Retinal pigment epithelial cell (primary cell): ENCODE measurements around the gene GRIA4.
"Not testable (repeated sequence)": the region's sequence is repeated elsewhere in the genome, so short reads cannot be mapped to it uniquely, and the experiment has no call there.

Source experiments
- DNase-seq: peaks from one replicate; pipeline ENCODE4 v3.0.0-alpha.2; 2010; ENCODE audit warnings: low read depth
- H3K4me3 ChIP-seq: 2 replicates; pipeline ENCODE4 v1.5.1; 2011; ENCODE audit warnings: mild to moderate bottlenecking, low read length, control low read depth, moderate library complexity
- TF ChIP-seq, protein P1 (sequence below): conservative IDR thresholded peaks from 2 replicates; pipeline ENCODE4 v1.5.1; 2011; ENCODE audit warnings: low read depth, low read length, control low read depth, inconsistent platforms

GRIA4 gene

DNA sequence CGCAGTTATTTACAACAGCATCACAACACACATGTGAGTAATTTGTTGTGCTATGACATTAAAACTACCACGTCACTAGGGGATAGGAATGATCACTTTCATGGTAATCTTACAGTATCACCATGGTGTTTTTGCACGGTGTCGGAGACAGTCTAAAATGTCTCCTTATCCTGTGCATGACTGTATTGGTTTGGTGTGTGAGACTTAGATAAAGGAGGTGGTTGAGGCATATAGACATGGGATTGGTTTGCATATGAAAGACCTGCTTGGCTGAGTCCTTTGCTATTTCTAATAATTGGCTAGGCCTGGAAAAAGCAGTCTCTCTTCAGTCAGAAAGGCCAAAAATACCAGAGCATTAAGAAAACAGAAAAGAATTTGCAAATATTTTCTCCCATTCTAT lies 382.0 kb downstream of the GRIA4 start:
- TF ChIP-seq, protein P1, sequence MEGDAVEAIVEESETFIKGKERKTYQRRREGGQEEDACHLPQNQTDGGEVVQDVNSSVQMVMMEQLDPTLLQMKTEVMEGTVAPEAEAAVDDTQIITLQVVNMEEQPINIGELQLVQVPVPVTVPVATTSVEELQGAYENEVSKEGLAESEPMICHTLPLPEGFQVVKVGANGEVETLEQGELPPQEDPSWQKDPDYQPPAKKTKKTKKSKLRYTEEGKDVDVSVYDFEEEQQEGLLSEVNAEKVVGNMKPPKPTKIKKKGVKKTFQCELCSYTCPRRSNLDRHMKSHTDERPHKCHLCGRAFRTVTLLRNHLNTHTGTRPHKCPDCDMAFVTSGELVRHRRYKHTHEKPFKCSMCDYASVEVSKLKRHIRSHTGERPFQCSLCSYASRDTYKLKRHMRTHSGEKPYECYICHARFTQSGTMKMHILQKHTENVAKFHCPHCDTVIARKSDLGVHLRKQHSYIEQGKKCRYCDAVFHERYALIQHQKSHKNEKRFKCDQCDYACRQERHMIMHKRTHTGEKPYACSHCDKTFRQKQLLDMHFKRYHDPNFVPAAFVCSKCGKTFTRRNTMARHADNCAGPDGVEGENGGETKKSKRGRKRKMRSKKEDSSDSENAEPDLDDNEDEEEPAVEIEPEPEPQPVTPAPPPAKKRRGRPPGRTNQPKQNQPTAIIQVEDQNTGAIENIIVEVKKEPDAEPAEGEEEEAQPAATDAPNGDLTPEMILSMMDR, result no peak
- no peak for DNase-seq
- no peak overlapping the region for H3K4me3 ChIP-seq

DNA sequence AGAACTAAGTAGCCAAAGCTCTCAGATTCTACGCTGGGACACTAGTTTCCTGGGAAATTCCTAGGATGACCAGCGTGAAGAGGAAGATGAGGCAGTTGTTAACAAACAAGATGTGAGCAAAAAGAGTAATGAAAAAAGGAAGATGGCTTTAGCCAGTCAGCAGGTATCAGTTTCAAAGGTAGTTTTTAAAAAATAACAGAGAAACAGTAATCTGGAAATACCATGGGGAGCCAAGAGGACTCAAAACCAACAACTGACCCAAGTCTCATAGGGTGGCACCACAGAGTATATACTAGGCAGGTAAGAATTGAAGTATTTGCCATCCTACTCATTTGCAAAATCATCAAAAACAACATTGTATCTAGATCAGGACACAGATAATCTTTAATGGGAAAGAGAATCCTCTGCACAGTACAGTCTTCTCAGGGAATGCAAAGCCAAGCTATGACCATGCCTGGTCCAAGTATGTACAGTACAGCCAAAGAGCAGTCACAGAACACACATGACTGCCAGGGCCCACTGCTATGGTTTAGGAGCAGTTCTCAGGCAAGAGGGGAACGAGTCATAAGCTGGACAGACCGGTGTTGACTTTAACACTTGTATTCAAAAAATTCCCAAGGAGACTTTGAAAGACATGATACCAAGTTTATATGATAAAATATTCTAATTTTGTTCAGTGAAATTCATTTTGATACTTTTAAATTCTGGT lies 391.6 kb downstream of the GRIA4 start:
- TF ChIP-seq, protein P1, result no peak
- no peak overlapping the region for H3K4me3 ChIP-seq
- DNase-seq, result no peak

DNA sequence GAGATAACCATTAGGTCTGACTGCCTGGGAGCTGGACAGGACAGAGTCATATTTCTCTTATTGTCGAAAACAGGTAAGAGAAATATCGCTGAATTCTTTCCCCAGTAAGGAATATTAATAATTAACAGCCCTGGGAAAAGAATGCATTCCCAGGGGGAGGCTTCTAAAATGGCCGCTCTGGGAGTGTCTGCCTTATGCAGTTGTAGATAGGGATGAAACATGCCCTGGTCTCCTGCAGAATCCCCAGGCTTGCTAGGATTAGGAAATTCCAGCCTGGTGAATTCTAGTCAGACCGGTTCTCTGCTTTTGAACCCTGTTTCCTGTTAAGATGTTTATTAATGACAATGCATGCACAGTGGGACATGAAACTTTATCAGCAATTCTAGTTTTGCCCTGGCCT lies 393.2 kb downstream of the GRIA4 start:
- H3K4me3 ChIP-seq, DNase-seq: not testable (repeated sequence)

DNA sequence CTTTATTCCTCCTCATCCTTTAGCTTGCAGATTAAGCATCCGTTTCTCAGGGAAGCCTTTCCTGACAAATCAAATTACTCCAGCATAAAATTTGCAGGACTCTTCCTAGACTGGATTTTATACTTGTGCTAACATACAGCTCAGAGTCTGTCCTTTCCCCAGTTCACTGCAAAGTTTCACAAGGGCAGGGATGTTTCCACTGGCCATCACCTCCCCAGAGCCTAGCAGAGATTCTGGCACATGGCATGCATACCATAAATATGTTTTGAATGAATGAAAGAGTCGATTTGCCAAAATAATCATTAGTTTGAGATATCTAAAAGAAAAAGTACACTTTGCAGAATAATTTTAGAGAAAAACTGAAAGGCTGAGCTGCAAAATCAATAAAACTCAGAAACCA lies 401.6 kb downstream of the GRIA4 start:
- TF ChIP-seq, protein P1, result no peak
- no peak for DNase-seq
- no peak overlapping the region for H3K4me3 ChIP-seq

DNA sequence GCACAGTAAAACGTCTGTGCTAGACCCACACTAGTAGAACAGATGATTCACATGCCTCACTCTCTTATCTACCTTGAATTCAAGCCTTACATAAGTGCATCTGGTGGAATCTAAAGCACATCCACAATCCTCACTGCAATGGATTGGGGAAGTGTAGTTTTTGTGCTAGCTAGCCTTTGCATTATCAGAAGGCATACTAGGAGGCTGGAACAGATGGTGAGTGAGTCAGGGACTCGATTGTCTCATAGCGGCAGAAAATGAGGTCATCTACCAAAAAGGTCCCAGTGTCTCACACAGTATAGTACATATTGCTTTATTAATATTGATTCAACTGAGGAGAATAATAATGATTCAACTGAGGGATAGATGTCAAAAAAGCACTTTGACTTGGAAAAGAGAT lies 402.9 kb downstream of the GRIA4 start:
- TF ChIP-seq, protein P1, result no peak
- no peak for DNase-seq
- H3K4me3 ChIP-seq, result no peak overlapping the region

DNA sequence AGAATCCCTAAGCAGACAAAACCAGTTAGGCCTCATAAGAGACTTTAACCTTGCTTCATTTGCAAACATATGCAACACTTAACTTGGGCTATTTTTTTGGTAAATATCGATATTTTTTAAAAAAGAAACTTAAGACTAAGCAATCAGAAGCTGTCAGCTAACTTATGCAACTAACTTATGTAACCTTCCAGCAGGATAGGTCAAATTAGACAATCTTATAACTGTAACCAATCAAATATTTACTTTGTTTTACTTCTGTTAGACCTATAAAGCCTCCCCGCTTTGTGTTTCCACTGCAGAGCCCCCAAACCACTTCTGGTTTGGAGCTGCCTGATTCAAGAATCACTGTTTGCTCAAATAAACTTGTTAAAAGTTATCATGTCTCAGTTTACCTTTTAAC lies 404.2 kb downstream of the GRIA4 start:
- no peak for DNase-seq
- TF ChIP-seq, protein P1, result no peak
- no peak overlapping the region for H3K4me3 ChIP-seq

DNA sequence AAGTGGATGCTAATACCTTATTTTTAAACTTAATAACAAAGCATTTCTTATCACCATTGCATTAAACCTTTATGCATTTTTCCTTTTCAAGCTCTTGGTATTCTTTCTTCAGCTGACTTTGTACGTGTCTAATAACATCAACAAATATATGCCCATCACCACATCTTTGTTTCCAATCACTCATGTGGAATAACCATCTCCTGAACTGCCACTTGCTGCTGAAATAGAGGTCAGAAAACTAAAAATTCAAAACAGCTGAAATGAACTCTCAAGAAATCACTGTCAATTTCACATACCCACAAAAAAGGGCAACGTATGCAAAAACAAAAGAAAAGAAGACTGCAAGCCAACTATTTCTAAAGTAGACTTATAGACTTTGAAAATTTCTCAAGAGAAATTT lies 404.7 kb downstream of the GRIA4 start:
- H3K4me3 ChIP-seq, result no peak overlapping the region
- TF ChIP-seq, protein P1, result no peak
- DNase-seq, result no peak
